Neuron (in vitro differentiated cells): ENCODE data around the gene PLIN4.
"Not testable (repeated sequence)": the region's sequence is repeated elsewhere in the genome, so short reads cannot be mapped to it uniquely, and the experiment has no call there.

Experiments
- H2AFZ ChIP-seq: one replicate; pipeline ENCODE4 v1.6.1; 2013; ENCODE audit warnings: low read depth, mild to moderate bottlenecking, inconsistent platforms, low read length, moderate library complexity
- H3K27me3 ChIP-seq: one replicate; pipeline ENCODE4 v1.6.1; 2013; ENCODE audit warnings: low read length; ENCODE audit not compliant: insufficient read depth
- H3K36me3 ChIP-seq: one replicate; pipeline ENCODE4 v1.6.1; 2013; ENCODE audit warnings: low read length; ENCODE audit not compliant: insufficient read depth
- H3K4me1 ChIP-seq: one replicate; pipeline ENCODE4 v1.6.1; 2013; ENCODE audit warnings: low read length; ENCODE audit not compliant: insufficient read depth
- H3K4me3 ChIP-seq: 2 replicates; pipeline ENCODE4 v1.5.1; 2013; ENCODE audit warnings: mild to moderate bottlenecking, low read length, moderate library complexity
- H3K9me3 ChIP-seq: one replicate; pipeline ENCODE4 v1.6.1; 2013; ENCODE audit warnings: low read length

The PLIN4 gene, protein sequence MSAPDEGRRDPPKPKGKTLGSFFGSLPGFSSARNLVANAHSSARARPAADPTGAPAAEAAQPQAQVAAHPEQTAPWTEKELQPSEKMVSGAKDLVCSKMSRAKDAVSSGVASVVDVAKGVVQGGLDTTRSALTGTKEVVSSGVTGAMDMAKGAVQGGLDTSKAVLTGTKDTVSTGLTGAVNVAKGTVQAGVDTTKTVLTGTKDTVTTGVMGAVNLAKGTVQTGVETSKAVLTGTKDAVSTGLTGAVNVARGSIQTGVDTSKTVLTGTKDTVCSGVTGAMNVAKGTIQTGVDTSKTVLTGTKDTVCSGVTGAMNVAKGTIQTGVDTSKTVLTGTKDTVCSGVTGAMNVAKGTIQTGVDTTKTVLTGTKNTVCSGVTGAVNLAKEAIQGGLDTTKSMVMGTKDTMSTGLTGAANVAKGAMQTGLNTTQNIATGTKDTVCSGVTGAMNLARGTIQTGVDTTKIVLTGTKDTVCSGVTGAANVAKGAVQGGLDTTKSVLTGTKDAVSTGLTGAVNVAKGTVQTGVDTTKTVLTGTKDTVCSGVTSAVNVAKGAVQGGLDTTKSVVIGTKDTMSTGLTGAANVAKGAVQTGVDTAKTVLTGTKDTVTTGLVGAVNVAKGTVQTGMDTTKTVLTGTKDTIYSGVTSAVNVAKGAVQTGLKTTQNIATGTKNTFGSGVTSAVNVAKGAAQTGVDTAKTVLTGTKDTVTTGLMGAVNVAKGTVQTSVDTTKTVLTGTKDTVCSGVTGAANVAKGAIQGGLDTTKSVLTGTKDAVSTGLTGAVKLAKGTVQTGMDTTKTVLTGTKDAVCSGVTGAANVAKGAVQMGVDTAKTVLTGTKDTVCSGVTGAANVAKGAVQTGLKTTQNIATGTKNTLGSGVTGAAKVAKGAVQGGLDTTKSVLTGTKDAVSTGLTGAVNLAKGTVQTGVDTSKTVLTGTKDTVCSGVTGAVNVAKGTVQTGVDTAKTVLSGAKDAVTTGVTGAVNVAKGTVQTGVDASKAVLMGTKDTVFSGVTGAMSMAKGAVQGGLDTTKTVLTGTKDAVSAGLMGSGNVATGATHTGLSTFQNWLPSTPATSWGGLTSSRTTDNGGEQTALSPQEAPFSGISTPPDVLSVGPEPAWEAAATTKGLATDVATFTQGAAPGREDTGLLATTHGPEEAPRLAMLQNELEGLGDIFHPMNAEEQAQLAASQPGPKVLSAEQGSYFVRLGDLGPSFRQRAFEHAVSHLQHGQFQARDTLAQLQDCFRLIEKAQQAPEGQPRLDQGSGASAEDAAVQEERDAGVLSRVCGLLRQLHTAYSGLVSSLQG (N-terminal part only)

DNA sequence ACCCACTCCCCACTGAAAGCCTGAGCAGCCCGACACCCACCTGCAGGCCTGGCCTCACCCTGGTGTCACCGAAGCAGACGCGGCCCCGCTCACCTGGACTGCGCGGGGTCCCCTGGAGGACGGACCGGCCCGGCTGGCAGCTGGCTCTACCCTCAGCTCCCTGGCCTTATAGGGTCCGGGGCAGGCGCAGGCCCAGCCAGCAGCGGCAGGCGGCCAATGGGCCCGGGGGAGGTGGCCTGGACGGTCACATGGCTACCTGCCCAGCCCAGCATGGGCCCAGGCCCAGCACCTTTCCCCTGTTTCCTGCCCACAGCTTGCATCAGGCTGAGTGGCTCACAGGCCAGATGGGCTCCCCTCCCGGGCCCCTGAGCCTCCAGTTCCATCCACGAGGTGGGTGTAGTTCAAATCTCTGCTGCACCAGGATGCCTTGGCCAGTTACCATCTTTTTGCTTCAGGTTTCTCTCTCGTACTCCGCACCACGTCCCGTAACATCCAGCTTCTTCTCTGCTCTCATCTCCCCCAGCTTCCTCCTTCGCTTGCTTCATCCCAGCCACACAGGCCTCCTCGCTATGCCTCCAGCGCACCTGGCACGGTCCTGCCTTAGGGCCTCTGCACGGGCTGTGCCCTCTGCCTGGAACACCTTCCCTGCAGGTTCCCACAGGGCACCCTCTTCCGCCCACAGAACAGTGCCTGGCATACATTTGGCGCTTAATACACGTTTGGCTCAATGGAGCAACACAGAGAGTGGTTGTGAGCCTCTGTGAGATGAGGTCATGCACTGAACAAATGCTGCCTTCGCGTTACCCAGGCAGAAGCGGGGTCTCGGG, at the start of gene PLIN4:
PLIN4 (minus strand) TSS at position 142 of the 827 bp plus-strand sequence. CDS start 214 bp downstream, outside the sequence.
- H3K27me3 ChIP-seq: no peaks in the 10 kb centered on the region
- no peaks in the 10 kb centered on the region for H3K4me1 ChIP-seq
- no peak within 1 kb of the TSS for H3K4me3 ChIP-seq
- H2AFZ ChIP-seq: no peak within 1 kb of the TSS
- no peaks in the 10 kb centered on the region for H3K36me3 ChIP-seq
- no peaks in the 10 kb centered on the region for H3K9me3 ChIP-seq

- Histone ChIP-seq H3K9me3 (no peaks in the 10 kb centered on the region), H3K4me1 (no peaks in the 10 kb centered on the region), H2AFZ (no peak overlapping the region), H3K36me3 (no peaks in the 10 kb centered on the region), H3K27me3 (no peaks in the 10 kb centered on the region), H3K4me3 (no peak overlapping the region)
These were observed 49.3 kb upstream of the PLIN4 start for GRCh38 chr19:4567584-4568071.

GRCh38 chr19:4566402-4567051, 48.2 kb upstream of the PLIN4 start:
- H3K4me3 ChIP-seq: no peak overlapping the region
- H3K36me3 ChIP-seq: no peaks in the 10 kb centered on the region
- no peaks in the 10 kb centered on the region for H3K9me3 ChIP-seq

GRCh38 chr19:4563562-4563961, 45.3 kb upstream of the PLIN4 start:
- H3K4me3 ChIP-seq, H2AFZ ChIP-seq, H3K4me1 ChIP-seq, H3K9me3 ChIP-seq, H3K36me3 ChIP-seq, H3K27me3 ChIP-seq: not testable (repeated sequence)

More at GRCh38 chr19:4566402-4567051, 48.2 kb upstream of the PLIN4 start:
- no peaks in the 10 kb centered on the region for H3K4me1 ChIP-seq
- no peaks in the 10 kb centered on the region for H3K27me3 ChIP-seq
- H2AFZ ChIP-seq: no peak overlapping the region

GRCh38 chr19:4562085-4562484, 43.8 kb upstream of the PLIN4 start:
- not testable (repeated sequence) for H2AFZ ChIP-seq, H3K27me3 ChIP-seq, H3K4me1 ChIP-seq, H3K4me3 ChIP-seq, H3K36me3 ChIP-seq, H3K9me3 ChIP-seq

GRCh38 chr19:4559569-4559968, 41.3 kb upstream of the PLIN4 start, which contains the start of gene SEMA6B:
Gene SEMA6B, minus strand, starts transcription at chr19:4559684. Its CDS starts 1,227 bp downstream, at chr19:4558457.
- peaks cover 5% of the 10 kb centered on the region for H3K36me3 ChIP-seq
- no peaks in the 10 kb centered on the region for H3K27me3 ChIP-seq
- H2AFZ ChIP-seq: no peak within 1 kb of the TSS
- H3K4me3 ChIP-seq: no peak within 1 kb of the TSS
- no peaks in the 10 kb centered on the region for H3K9me3 ChIP-seq
- H3K4me1 ChIP-seq: no peaks in the 10 kb centered on the region

DNA sequence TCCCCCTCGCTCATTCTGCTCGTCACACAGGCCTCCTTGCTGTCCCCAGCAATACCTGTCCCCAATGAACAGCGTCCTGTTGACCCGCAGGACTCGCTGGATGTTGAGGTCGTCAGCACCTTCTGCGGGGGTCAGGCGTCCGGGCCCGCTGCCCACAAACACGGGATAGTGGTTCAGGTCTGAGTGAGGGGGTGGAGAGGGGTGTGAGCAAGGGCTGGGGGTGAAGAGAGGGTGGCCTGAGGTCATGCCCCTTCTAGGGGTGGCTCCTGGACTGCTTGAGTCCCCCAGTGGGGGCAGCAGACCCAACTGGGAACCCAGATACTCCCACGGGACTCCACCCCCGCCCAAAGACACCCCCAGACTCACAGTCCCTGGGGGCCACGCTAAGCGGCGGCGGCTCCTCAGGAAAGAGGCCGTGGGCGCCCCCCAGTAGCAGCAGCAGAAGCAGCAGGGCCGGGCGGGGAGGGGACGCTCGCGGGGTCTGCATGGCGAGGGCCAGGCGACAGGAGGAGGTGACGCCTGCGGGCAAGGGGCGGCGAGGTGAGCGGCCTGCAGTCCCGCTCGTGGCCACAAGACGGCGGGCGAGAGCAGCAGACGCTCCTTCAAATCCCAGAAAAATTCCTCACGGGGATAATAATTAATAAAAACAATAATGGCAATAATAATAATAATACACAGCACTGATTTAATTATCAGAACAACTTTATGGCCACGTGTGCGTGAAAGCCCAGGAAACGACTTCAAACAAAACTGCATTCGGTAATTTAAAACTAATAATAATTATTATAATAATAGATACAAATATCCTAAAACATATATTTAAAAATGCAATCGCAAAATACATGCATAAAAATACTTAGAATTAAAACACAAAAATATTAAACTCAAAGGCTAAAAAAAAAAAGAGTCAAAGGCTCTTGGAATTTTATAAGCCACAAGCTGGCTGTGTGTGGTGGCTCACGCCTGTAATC, 40.0 kb upstream of the PLIN4 start:
- no peaks in the 10 kb centered on the region for H3K27me3 ChIP-seq
- no peak overlapping the region for H2AFZ ChIP-seq
- H3K4me3 ChIP-seq: no peak overlapping the region
- H3K9me3 ChIP-seq: peaks cover 2% of the 10 kb centered on the region
- no peaks in the 10 kb centered on the region for H3K4me1 ChIP-seq
- peaks cover 15% of the 10 kb centered on the region for H3K36me3 ChIP-seq

DNA sequence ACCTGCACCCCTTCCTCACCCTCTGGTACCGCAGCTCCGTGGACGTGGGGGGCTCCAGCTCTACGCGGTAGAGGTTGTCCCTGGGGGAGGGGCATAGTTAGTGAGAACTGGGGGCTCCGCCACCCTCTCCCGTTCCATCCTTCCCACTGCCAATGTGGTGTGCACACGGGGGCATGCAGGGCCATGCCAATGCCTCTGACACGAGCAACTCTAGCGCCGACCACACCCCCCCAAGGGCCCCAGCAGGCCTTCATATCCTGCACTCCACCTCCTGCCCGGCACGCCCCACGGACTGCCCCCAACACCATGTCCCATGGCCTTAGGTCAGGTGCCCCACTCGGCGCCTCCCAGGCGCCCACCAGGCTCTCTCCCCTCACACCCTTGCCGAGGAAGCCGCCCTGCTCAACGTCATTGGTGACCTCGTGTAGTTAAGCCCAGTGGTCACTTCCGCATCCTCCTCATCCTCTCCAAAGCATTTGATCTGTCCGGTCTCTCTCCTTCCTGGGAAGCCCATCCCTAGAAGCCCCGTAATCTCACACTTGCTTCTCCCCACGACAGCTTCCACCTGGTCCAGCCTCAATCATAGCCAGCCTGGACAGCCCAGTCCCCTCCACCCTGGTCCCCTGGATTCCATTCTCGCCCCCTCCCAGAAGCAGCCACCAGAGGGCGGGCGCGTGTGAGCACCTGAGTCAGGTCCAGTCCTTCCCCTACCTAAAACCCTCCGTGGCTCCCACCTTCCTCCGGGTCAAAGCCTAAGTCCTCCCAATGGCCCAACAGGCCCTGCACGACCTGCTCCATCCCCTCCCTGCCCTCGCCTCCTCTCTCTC, 39.1 kb upstream of the PLIN4 start:
- Histone ChIP-seq H3K4me1 (no peaks in the 10 kb centered on the region), H3K36me3 (peaks cover 24% of the 10 kb centered on the region), H3K27me3 (no peaks in the 10 kb centered on the region)

DNA sequence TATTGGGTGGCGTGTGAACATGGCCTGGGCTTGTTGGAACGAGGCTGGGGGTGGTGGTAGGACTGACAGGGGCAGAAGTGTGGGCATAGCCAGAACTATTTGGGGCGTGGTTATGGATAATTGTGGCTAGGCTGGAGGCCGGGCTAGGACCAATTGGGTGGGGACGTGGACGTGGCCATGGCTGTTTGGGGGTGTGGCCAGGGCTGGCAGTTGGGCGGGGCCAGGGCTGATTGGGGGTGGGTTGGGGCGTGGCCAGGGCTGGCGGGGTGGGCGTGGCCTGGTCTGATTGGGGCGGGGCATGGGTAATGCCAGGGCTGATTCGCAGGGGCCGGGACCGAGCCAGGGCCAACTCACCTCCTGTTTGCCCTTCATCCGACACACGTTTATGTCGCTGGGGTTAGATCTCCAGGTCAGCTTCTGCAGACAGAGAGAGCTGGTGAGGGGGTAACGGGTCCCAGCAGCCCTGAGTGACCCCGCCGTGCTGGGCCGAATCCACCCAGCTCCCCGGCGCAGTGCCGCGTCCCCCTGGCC, 38.4 kb upstream of the PLIN4 start:
- no peaks in the 10 kb centered on the region for H3K27me3 ChIP-seq

More for the DNA sequence above, 39.1 kb upstream of the PLIN4 start:
- Histone ChIP-seq H3K9me3 (peaks cover 2% of the 10 kb centered on the region), H3K4me3 (no peak overlapping the region), H2AFZ (no peak overlapping the region)

More for the DNA sequence above, 38.4 kb upstream of the PLIN4 start:
- Histone ChIP-seq H3K36me3 (peaks cover 31% of the 10 kb centered on the region), H3K9me3 (peaks cover 2% of the 10 kb centered on the region), H2AFZ (no peak overlapping the region), H3K4me1 (no peaks in the 10 kb centered on the region), H3K4me3 (no peak overlapping the region)
